HEK293 (cell line): ENCODE results near the gene SMARCB1.

Experiments used
- IKZF3 ChIP-seq: fragments of 450-650 bp; IDR thresholded peaks from 2 replicates; pipeline ENCODE4 v1.5.0; 2018; ENCODE audit warnings: missing biosample characterization, mild to moderate bottlenecking, missing genetic modification characterization, moderate library complexity
- KLF1 ChIP-seq: fragments of 450-650 bp; formaldehyde crosslinking; IDR thresholded peaks from 2 replicates; pipeline ENCODE4 v1.5.1; 2016; ENCODE audit warnings: missing biosample characterization, missing genetic modification characterization
- KLF8 ChIP-seq: fragments of 450-650 bp; formaldehyde crosslinking; IDR thresholded peaks from 2 replicates; pipeline ENCODE4 v1.5.1; 2016; ENCODE audit warnings: missing biosample characterization, missing genetic modification characterization
- PBX3 ChIP-seq: sonication (generic); formaldehyde crosslinking; IDR thresholded peaks from 2 replicates; pipeline ENCODE4 v1.8.1; 2022; ENCODE audit warnings: mild to moderate bottlenecking, moderate library complexity, missing genetic modification reagents
- PRDM1 ChIP-seq: fragments of 450-650 bp; formaldehyde crosslinking; IDR thresholded peaks from 2 replicates; pipeline ENCODE4; 2016; ENCODE audit warnings: missing biosample characterization, missing genetic modification characterization
- YY1 ChIP-seq: fragments of 450-650 bp; formaldehyde crosslinking; IDR thresholded peaks from 2 replicates; pipeline ENCODE4 v1.5.1; 2018; ENCODE audit warnings: missing biosample characterization, missing genetic modification characterization
- YY2 ChIP-seq: fragments of 450-650 bp; formaldehyde crosslinking; IDR thresholded peaks from 2 replicates; pipeline ENCODE4 v1.5.1; 2016; ENCODE audit warnings: missing biosample characterization, missing genetic modification characterization
- ZBTB1 ChIP-seq: fragments of 450-650 bp; formaldehyde crosslinking; IDR thresholded peaks from 2 replicates; pipeline ENCODE4 v1.5.1; 2016; ENCODE audit warnings: missing biosample characterization, missing genetic modification characterization
- ZBTB20 ChIP-seq: fragments of 450-650 bp; formaldehyde crosslinking; IDR thresholded peaks from 2 replicates; pipeline ENCODE4 v1.5.1; 2016; ENCODE audit warnings: missing biosample characterization, missing genetic modification characterization
- ZFP37 ChIP-seq: fragments of 450-650 bp; formaldehyde crosslinking; IDR thresholded peaks from 2 replicates; pipeline ENCODE4 v1.5.1; 2016; ENCODE audit warnings: missing biosample characterization, missing genetic modification characterization
- ZNF148 ChIP-seq: fragments of 450-650 bp; formaldehyde crosslinking; IDR thresholded peaks from 2 replicates; pipeline ENCODE4 v1.5.0; 2017; ENCODE audit warnings: missing biosample characterization, missing genetic modification characterization, borderline replicate concordance
- ZNF2 ChIP-seq: fragments of 450-650 bp; formaldehyde crosslinking; IDR thresholded peaks from 2 replicates; pipeline ENCODE4 v1.5.1; 2016; ENCODE audit warnings: missing biosample characterization, missing genetic modification characterization
- ZNF211 ChIP-seq: fragments of 450-650 bp; formaldehyde crosslinking; IDR thresholded peaks from 2 replicates; pipeline ENCODE4 v1.5.1; 2016; ENCODE audit warnings: low read depth, missing biosample characterization, missing genetic modification characterization
- ZNF335 ChIP-seq: fragments of 450-650 bp; formaldehyde crosslinking; conservative IDR thresholded peaks from 2 replicates; pipeline ENCODE4 v1.5.1; 2016; ENCODE audit warnings: missing biosample characterization, missing genetic modification characterization
- ZNF416 ChIP-seq: fragments of 450-650 bp; formaldehyde crosslinking; IDR thresholded peaks from 2 replicates; pipeline ENCODE4 v1.5.1; 2016; ENCODE audit warnings: missing biosample characterization, missing genetic modification characterization
- ZNF488 ChIP-seq: fragments of 450-650 bp; formaldehyde crosslinking; IDR thresholded peaks from 2 replicates; pipeline ENCODE4 v1.5.1; 2016; ENCODE audit warnings: missing biosample characterization, missing genetic modification characterization
- ZNF558 ChIP-seq: fragments of 450-650 bp; formaldehyde crosslinking; IDR thresholded peaks from 2 replicates; pipeline ENCODE4 v1.5.1; 2016; ENCODE audit warnings: missing biosample characterization, missing genetic modification characterization
- ZNF560 ChIP-seq: fragments of 450-650 bp; formaldehyde crosslinking; IDR thresholded peaks from 2 replicates; pipeline ENCODE4 v1.5.1; 2017; ENCODE audit warnings: missing biosample characterization, missing genetic modification characterization, borderline replicate concordance
- ZNF571 ChIP-seq: fragments of 450-650 bp; formaldehyde crosslinking; IDR thresholded peaks from 2 replicates; pipeline ENCODE4 v1.5.0; 2017; ENCODE audit warnings: missing biosample characterization, missing genetic modification characterization
- ZNF629 ChIP-seq: fragments of 450-650 bp; formaldehyde crosslinking; IDR thresholded peaks from 2 replicates; pipeline ENCODE4 v1.5.1; 2017; ENCODE audit warnings: missing biosample characterization, missing genetic modification characterization
- ZNF654 ChIP-seq: fragments of 450-650 bp; formaldehyde crosslinking; IDR thresholded peaks from 2 replicates; pipeline ENCODE4 v1.5.1; 2016; ENCODE audit warnings: low read depth, missing biosample characterization, missing genetic modification characterization
- TF ChIP-seq, protein P1 (sequence below): fragments of 450-650 bp; formaldehyde crosslinking; IDR thresholded peaks from 2 replicates; pipeline ENCODE4 v1.5.1; 2016; ENCODE audit warnings: missing biosample characterization, missing genetic modification characterization
- TF ChIP-seq, protein P2 (sequence below): fragments of 450-650 bp; formaldehyde crosslinking; IDR thresholded peaks from 2 replicates; pipeline ENCODE4 v1.5.1; 2016; ENCODE audit warnings: missing biosample characterization, missing genetic modification characterization
- TF ChIP-seq, protein P3 (sequence below): fragments of 450-650 bp; formaldehyde crosslinking; IDR thresholded peaks from 2 replicates; pipeline ENCODE4 v1.5.1; 2016; ENCODE audit warnings: missing biosample characterization, missing genetic modification characterization
- TF ChIP-seq, protein P4 (sequence below): fragments of 450-650 bp; formaldehyde crosslinking; optimal IDR thresholded peaks from 2 replicates; pipeline ENCODE3; 2016; ENCODE audit warnings: missing biosample characterization, mild to moderate bottlenecking, missing genetic modification characterization

Gene SMARCB1

GRCh38 chr22:23849009-23850006, 62.5 kb downstream of the SMARCB1 start (continued):
- TF ChIP-seq KLF1 (tag by site-specific recombination) (peak; percentile 53), ZNF488 (no peak), ZNF2 (tag by site-specific recombination) (peak; percentile 66; the same call in 1 of the 2 replicates), ZNF654 (tag by site-specific recombination) (peak; percentile 95), ZNF211 (tag by site-specific recombination) (no peak), ZBTB20 (0 out of 2 replicates have a peak, but pooled peaks have one; percentile 21), YY2 (tag by site-specific recombination) (no peak), ZNF416 (tag by site-specific recombination) (no peak), PBX3 (CRISPR knock-in tag) (peak; percentile 58; the same call in 1 of the 2 replicates), ZNF335 (tag by site-specific recombination) (peak; percentile 76), ZNF571 (tag by site-specific recombination) (no peak), ZBTB1 (tag by site-specific recombination) (no peak), ZNF148 (no peak), ZNF629 (tag by site-specific recombination) (0 out of 2 replicates have a peak, but pooled peaks have one; percentile 26), PRDM1 (tag by site-specific recombination) (no peak), ZFP37 (tag by site-specific recombination) (no peak; the same call in 1 of the 2 replicates), IKZF3 (tag by site-specific recombination) (peak; percentile 73), ZNF560 (tag by site-specific recombination) (no peak), ZNF558 (no peak), YY1 (tag by site-specific recombination) (no peak), KLF8 (tag by site-specific recombination) (peak; percentile 74)
- TF ChIP-seq, protein P1, sequence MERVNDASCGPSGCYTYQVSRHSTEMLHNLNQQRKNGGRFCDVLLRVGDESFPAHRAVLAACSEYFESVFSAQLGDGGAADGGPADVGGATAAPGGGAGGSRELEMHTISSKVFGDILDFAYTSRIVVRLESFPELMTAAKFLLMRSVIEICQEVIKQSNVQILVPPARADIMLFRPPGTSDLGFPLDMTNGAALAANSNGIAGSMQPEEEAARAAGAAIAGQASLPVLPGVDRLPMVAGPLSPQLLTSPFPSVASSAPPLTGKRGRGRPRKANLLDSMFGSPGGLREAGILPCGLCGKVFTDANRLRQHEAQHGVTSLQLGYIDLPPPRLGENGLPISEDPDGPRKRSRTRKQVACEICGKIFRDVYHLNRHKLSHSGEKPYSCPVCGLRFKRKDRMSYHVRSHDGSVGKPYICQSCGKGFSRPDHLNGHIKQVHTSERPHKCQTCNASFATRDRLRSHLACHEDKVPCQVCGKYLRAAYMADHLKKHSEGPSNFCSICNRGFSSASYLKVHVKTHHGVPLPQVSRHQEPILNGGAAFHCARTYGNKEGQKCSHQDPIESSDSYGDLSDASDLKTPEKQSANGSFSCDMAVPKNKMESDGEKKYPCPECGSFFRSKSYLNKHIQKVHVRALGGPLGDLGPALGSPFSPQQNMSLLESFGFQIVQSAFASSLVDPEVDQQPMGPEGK (tag by site-specific recombination), result peak; percentile 70
- TF ChIP-seq, protein P2, sequence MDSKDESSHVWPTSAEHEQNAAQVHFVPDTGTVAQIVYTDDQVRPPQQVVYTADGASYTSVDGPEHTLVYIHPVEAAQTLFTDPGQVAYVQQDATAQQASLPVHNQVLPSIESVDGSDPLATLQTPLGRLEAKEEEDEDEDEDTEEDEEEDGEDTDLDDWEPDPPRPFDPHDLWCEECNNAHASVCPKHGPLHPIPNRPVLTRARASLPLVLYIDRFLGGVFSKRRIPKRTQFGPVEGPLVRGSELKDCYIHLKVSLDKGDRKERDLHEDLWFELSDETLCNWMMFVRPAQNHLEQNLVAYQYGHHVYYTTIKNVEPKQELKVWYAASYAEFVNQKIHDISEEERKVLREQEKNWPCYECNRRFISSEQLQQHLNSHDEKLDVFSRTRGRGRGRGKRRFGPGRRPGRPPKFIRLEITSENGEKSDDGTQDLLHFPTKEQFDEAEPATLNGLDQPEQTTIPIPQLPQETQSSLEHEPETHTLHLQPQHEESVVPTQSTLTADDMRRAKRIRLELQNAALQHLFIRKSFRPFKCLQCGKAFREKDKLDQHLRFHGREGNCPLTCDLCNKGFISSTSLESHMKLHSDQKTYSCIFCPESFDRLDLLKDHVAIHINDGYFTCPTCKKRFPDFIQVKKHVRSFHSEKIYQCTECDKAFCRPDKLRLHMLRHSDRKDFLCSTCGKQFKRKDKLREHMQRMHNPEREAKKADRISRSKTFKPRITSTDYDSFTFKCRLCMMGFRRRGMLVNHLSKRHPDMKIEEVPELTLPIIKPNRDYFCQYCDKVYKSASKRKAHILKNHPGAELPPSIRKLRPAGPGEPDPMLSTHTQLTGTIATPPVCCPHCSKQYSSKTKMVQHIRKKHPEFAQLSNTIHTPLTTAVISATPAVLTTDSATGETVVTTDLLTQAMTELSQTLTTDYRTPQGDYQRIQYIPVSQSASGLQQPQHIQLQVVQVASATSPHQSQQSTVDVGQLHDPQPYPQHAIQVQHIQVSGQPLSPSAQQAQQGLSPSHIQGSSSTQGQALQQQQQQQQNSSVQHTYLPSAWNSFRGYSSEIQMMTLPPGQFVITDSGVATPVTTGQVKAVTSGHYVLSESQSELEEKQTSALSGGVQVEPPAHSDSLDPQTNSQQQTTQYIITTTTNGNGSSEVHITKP (tag by site-specific recombination), result peak; percentile 53
- TF ChIP-seq, protein P3, sequence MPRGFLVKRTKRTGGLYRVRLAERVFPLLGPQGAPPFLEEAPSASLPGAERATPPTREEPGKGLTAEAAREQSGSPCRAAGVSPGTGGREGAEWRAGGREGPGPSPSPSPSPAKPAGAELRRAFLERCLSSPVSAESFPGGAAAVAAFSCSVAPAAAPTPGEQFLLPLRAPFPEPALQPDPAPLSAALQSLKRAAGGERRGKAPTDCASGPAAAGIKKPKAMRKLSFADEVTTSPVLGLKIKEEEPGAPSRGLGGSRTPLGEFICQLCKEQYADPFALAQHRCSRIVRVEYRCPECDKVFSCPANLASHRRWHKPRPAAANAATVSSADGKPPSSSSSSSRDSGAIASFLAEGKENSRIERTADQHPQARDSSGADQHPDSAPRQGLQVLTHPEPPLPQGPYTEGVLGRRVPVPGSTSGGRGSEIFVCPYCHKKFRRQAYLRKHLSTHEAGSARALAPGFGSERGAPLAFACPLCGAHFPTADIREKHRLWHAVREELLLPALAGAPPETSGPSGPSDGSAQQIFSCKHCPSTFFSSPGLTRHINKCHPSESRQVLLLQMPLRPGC (tag by site-specific recombination), result no peak
- TF ChIP-seq, protein P4, sequence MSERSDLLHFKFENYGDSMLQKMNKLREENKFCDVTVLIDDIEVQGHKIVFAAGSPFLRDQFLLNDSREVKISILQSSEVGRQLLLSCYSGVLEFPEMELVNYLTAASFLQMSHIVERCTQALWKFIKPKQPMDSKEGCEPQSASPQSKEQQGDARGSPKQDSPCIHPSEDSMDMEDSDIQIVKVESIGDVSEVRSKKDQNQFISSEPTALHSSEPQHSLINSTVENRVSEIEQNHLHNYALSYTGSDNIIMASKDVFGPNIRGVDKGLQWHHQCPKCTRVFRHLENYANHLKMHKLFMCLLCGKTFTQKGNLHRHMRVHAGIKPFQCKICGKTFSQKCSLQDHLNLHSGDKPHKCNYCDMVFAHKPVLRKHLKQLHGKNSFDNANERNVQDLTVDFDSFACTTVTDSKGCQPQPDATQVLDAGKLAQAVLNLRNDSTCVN (tag by site-specific recombination), result peak; percentile 33
